Endothelial cell of hepatic sinusoid (primary cell): ENCODE results near the gene PAX1.

Source experiments
- in situ Hi-C: cut with HindIII; loops from 2 replicates; pipeline ENCODE4 v1.10.0; 2017; ENCODE audit warnings: low sequenced_read_pairs

Gene PAX1

DNA sequence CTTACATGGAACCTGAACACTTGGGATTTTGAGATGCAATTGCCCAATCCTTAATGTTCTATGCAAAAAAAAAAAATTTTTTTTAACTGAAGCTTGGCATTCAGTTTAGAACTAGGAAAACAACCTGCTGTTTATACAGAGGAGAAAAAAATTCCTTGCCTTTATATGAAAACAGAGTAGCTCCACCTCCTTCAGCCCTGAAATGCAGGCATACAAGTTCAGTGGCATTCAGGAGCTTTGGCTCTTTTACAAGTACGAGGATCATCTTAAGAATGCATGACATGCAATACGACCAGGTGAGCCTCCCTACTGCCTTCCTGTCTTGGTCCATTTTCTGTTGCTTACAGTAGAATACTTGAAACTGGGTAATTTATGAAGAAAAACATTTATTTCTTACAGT, 20.4 kb downstream of the PAX1 start:
- in situ Hi-C loops = no loop called here

DNA sequence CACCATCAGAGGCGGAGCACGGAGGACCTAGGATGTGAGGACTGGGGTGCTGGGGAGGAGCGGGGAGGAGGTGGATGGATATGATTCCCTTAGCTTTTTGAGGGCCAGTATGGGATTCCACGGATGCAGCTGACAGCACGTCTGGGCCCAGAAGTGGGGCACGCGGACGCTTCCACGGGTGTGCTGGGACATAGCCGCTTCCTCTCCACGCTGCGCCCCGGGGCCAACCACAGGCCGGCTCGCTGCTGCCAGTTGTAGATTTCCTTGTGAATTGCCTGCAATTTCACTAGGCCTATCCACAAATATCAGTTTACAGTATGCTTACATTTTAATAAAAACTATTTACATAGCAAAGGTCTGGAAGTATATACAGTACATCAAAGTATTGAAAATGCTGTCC, 23.9 kb downstream of the PAX1 start:
- in situ Hi-C loops = no loop called here

DNA sequence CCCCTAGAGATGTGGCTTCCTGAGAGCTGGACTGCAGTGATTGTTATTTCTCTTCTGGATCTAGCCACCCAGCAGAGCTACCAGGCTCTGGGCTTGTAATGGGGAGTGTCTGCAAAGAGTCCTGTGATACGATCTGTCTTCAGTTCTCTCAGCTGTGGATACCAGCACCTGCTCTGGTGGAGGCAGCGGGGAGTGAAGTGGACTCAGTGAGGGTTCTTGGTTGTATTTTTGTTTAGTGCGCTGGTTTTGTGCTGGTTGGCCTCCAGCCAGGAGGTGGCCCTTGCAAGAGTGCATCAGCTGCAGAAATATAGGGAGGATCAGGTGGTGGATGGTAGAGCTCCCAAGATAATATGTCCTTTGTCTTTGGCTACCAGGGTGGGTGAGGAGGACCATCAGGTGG, 33.7 kb downstream of the PAX1 start:
- in situ Hi-C loops = no loop called here

DNA sequence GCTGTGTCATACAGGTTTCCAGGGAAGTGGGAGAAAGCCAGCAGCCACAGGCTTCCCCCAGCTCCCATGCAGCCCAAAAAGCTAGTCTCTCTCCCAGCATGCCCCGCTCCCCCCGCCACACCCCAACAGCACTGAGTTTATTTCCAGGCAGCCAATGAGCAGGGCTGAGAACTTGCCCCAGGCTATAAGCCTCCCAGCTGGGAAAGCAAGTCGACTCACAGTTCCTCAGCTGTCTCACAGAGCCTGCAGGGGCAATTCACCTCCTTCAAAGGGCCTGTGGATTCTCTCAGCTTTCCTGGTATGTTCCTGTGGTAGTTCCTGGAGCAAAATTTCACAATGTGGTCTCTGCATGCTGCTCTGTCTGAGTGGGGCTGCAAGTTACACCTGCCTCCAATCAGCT, 34.2 kb downstream of the PAX1 start:
- in situ Hi-C loops = no loop called here

DNA sequence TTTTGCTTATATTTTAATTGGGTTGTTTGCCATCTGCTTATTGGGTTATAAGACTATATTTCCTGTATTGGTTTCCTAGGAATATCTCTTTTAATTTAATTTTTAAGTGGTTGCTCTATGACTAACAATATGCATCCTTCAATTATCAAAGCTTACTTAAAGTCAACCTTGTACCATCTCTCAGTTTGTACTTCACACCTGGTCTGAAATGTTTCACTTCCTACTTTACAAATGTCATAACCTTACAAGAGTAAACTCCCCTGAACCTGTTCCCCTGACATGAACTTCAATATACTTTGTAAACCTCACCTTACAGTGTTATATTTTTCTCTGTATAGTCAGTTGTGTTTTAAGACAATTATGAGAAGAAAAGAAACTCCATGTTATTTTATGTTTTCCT, 35.8 kb downstream of the PAX1 start:
- in situ Hi-C loops = no loop called here

DNA sequence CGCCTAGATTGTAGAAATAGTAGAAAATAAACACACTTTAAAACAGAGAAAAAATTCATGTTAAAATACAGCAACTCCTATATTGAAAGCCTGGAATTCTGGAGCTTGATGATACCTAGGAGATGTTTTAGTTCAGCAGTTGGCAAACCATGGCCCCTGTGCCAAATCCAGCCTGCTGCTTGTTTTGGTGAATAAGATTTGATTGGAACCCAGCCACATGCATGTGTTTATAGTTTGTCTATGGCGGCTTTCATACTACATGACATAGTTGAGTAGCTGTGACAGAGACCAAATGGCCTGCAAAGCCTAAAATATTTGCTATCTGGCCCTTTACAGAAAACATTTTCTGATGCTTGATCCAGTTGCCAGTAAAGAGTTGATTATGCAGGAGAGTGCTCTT, 57.2 kb downstream of the PAX1 start:
- in situ Hi-C loops = no loop called here

DNA sequence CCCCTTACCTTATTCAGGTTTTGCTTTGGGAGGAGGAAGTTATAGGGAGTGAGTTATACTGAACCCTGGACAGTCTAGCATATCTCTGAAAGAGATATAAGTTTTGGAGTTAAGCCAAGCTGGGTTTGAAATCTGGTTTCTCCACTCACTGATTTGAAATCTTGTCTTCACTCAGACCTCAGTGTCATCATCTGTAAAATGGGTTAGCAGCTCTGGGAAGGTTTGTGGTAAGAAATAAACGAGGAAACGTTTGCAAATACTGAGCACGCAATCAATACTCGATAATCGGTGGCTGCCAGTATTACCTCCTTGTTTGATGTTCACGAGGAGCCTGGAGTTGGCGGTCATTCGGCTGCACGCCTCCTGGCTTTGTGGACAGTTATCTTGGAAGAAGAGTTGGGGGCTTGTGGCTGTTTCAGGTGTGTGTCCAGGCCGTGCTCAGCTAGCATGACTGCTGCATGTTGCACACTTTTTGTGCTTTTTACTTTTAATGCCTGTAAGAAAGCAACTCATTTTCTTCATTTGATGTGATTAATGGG, 61.8 kb downstream of the PAX1 start:
- in situ Hi-C loops = no loop called here

DNA sequence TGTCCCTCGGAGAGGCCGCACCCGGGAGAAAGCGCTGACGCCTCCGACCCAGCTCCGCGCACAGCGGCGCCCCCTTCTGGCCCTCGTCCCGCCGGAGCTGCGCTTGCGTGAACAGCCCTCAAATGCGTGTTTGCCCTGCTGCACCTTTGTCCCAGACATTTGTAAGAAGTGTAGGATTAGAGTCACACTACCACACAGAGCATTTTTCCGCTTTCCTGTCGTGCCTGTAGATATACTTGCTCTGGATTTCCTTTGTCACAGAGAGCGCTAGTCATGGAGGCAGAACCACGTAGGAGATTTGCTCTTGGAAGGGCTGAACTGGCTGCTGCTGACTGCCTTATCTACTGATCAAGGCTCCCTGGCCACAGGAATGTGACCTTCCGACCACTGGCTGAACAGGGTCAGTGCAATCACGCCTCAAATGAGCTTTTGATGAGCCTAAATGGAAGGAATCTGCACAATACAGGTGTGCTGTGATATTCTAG, 62.3 kb downstream of the PAX1 start:
- in situ Hi-C loops = no loop called here
